Measurements from ENCODE around the gene SLC4A4. TPM values are rescaled to one million over a fixed set of nuclear protein-coding genes. Genes with fewer than 3 reads are reported as not detected.

SLC4A4 gene
- total and polyA plus RNA-seq, 4 donors = 0.13 to 6.2 (median 2.9) TPM

- intact Hi-C loops (cut with DNase I) = no loop called here
- Histone ChIP-seq H3K4me1 (ENCODE audit: control insufficient read depth in 1 of 2, insufficient read depth in 2 of 2, low read length in 2 of 2) (no peaks in the 10 kb centered on the region), H3K9me3 (ENCODE audit: control insufficient read depth, low read length) (no peaks in the 10 kb centered on the region), H3K4me3 (ENCODE audit: low read length in 2 of 2) (no peak overlapping the region), H3K27ac (ENCODE audit: low read depth in 1 of 2, low read length in 2 of 2) (no peak overlapping the region), H3K27me3 (ENCODE audit: control insufficient read depth in 1 of 2, insufficient read depth in 2 of 2, low read length in 1 of 2) (no peaks in the 10 kb centered on the region), H3K36me3 (ENCODE audit: control insufficient read depth in 1 of 2, insufficient read depth in 2 of 2, low read length in 1 of 2) (no peaks in the 10 kb centered on the region)
- WGBS, 2 donors = 95 to 97% methylated on average over 4 of the region's 4 CpGs
- no peak for DNase-seq
- ATAC-seq (ENCODE audit: low FRiP score) = no peak
Observed at GRCh38 chr4:71461422-71461821, 122.6 kb downstream of the SLC4A4 start.

GRCh38 chr4:71466775-71467174 is 128.0 kb downstream of the SLC4A4 start:
- ATAC-seq (ENCODE audit: low FRiP score) = no peak
- 79 to 80% methylated on average over 3 of the region's 3 CpGs for WGBS, 2 donors

GRCh38 chr4:71468116-71468710 is 129.4 kb downstream of the SLC4A4 start:
- DNase-seq = no peak
- intact Hi-C loops (cut with DNase I) = no loop called here
- no peaks in the 10 kb centered on the region for H3K9me3 ChIP-seq (ENCODE audit: control insufficient read depth, low read length)
- H3K27ac ChIP-seq (ENCODE audit: low read depth in 1 of 2, low read length in 2 of 2) = no peak overlapping the region
- no peaks in the 10 kb centered on the region for H3K4me1 ChIP-seq (ENCODE audit: control insufficient read depth in 1 of 2, insufficient read depth in 2 of 2, low read length in 2 of 2)
- no peaks in the 10 kb centered on the region for H3K36me3 ChIP-seq (ENCODE audit: control insufficient read depth in 1 of 2, insufficient read depth in 2 of 2, low read length in 1 of 2)
- no peak overlapping the region for H3K4me3 ChIP-seq (ENCODE audit: low read length in 2 of 2)
- WGBS, 2 donors = 81 to 91% methylated on average over 2 of the region's 2 CpGs
- H3K27me3 ChIP-seq (ENCODE audit: control insufficient read depth in 1 of 2, insufficient read depth in 2 of 2, low read length in 1 of 2) = no peaks in the 10 kb centered on the region
- ATAC-seq (ENCODE audit: low FRiP score) = no peak

More at GRCh38 chr4:71466775-71467174, 128.0 kb downstream of the SLC4A4 start:
- no peak overlapping the region for H3K27ac ChIP-seq (ENCODE audit: low read depth in 1 of 2, low read length in 2 of 2)
- no peaks in the 10 kb centered on the region for H3K4me1 ChIP-seq (ENCODE audit: control insufficient read depth in 1 of 2, insufficient read depth in 2 of 2, low read length in 2 of 2)
- no peaks in the 10 kb centered on the region for H3K36me3 ChIP-seq (ENCODE audit: control insufficient read depth in 1 of 2, insufficient read depth in 2 of 2, low read length in 1 of 2)
- H3K27me3 ChIP-seq (ENCODE audit: control insufficient read depth in 1 of 2, insufficient read depth in 2 of 2, low read length in 1 of 2) = no peaks in the 10 kb centered on the region
- intact Hi-C loops (cut with DNase I) = no loop called here
- H3K9me3 ChIP-seq (ENCODE audit: control insufficient read depth, low read length) = no peaks in the 10 kb centered on the region
- no peak for DNase-seq
- no peak overlapping the region for H3K4me3 ChIP-seq (ENCODE audit: low read length in 2 of 2)

GRCh38 chr4:71469541-71469940 is 130.7 kb downstream of the SLC4A4 start:
- ATAC-seq (ENCODE audit: low FRiP score) (no peak), DNase-seq (no peak)
- intact Hi-C loops (cut with DNase I) = no loop called here
- no peaks in the 10 kb centered on the region for H3K36me3 ChIP-seq (ENCODE audit: control insufficient read depth in 1 of 2, insufficient read depth in 2 of 2, low read length in 1 of 2)
- no peaks in the 10 kb centered on the region for H3K4me1 ChIP-seq (ENCODE audit: control insufficient read depth in 1 of 2, insufficient read depth in 2 of 2, low read length in 2 of 2)
- no peaks in the 10 kb centered on the region for H3K9me3 ChIP-seq (ENCODE audit: control insufficient read depth, low read length)
- no peak overlapping the region for H3K4me3 ChIP-seq (ENCODE audit: low read length in 2 of 2)
- H3K27me3 ChIP-seq (ENCODE audit: control insufficient read depth in 1 of 2, insufficient read depth in 2 of 2, low read length in 1 of 2) = no peaks in the 10 kb centered on the region
- no peak overlapping the region for H3K27ac ChIP-seq (ENCODE audit: low read depth in 1 of 2, low read length in 2 of 2)

GRCh38 chr4:71470524-71470923 is 131.7 kb downstream of the SLC4A4 start:
- intact Hi-C loops (cut with DNase I) = loop anchor here in 1 of 2 donors (10.0 kb wide), 1 partner anchor 206 kb away; no protein-coding TSS in a partner anchor
- ATAC-seq (ENCODE audit: low FRiP score) = no peak

GRCh38 chr4:71472946-71473345 is 134.1 kb downstream of the SLC4A4 start:
- Histone ChIP-seq H3K27me3 (ENCODE audit: control insufficient read depth in 1 of 2, insufficient read depth in 2 of 2, low read length in 1 of 2) (no peaks in the 10 kb centered on the region), H3K4me3 (ENCODE audit: low read length in 2 of 2) (no peak overlapping the region), H3K27ac (ENCODE audit: low read depth in 1 of 2, low read length in 2 of 2) (no peak overlapping the region), H3K9me3 (ENCODE audit: control insufficient read depth, low read length) (no peaks in the 10 kb centered on the region), H3K36me3 (ENCODE audit: control insufficient read depth in 1 of 2, insufficient read depth in 2 of 2, low read length in 1 of 2) (no peaks in the 10 kb centered on the region), H3K4me1 (ENCODE audit: control insufficient read depth in 1 of 2, insufficient read depth in 2 of 2, low read length in 2 of 2) (no peaks in the 10 kb centered on the region)
- intact Hi-C loops (cut with DNase I) = loop anchor here in 1 of 2 donors (10.0 kb wide), 1 partner anchor 208 kb away; no protein-coding TSS in a partner anchor
- no peak for ATAC-seq (ENCODE audit: low FRiP score)
- DNase-seq = no peak
- WGBS, 2 donors = 97% methylated on average over 2 of the region's 2 CpGs

More at GRCh38 chr4:71470524-71470923, 131.7 kb downstream of the SLC4A4 start:
- Histone ChIP-seq H3K9me3 (ENCODE audit: control insufficient read depth, low read length) (no peaks in the 10 kb centered on the region), H3K27me3 (ENCODE audit: control insufficient read depth in 1 of 2, insufficient read depth in 2 of 2, low read length in 1 of 2) (no peaks in the 10 kb centered on the region), H3K4me3 (ENCODE audit: low read length in 2 of 2) (no peak overlapping the region), H3K36me3 (ENCODE audit: control insufficient read depth in 1 of 2, insufficient read depth in 2 of 2, low read length in 1 of 2) (no peaks in the 10 kb centered on the region), H3K4me1 (ENCODE audit: control insufficient read depth in 1 of 2, insufficient read depth in 2 of 2, low read length in 2 of 2) (no peaks in the 10 kb centered on the region), H3K27ac (ENCODE audit: low read depth in 1 of 2, low read length in 2 of 2) (no peak overlapping the region)
- no peak for DNase-seq

- H3K36me3 ChIP-seq (ENCODE audit: control insufficient read depth in 1 of 2, insufficient read depth in 2 of 2, low read length in 1 of 2) = no peaks in the 10 kb centered on the region
- H3K4me3 ChIP-seq (ENCODE audit: low read length in 2 of 2) = no peak overlapping the region
- DNase-seq (no peak), ATAC-seq (ENCODE audit: low FRiP score) (no peak)
- H3K4me1 ChIP-seq (ENCODE audit: control insufficient read depth in 1 of 2, insufficient read depth in 2 of 2, low read length in 2 of 2) = no peaks in the 10 kb centered on the region
- intact Hi-C loops (cut with DNase I) = loop anchor here in 1 of 2 donors (10.0 kb wide), 1 partner anchor 209 kb away; no protein-coding TSS in a partner anchor
- H3K27ac ChIP-seq (ENCODE audit: low read depth in 1 of 2, low read length in 2 of 2) = no peak overlapping the region
- H3K9me3 ChIP-seq (ENCODE audit: control insufficient read depth, low read length) = no peaks in the 10 kb centered on the region
- WGBS, 2 donors = 63 to 85% methylated on average over 4 of the region's 4 CpGs
- no peaks in the 10 kb centered on the region for H3K27me3 ChIP-seq (ENCODE audit: control insufficient read depth in 1 of 2, insufficient read depth in 2 of 2, low read length in 1 of 2)
Observed at GRCh38 chr4:71473541-71474240, 134.9 kb downstream of the SLC4A4 start.

- Histone ChIP-seq H3K9me3 (ENCODE audit: control insufficient read depth, low read length) (no peaks in the 10 kb centered on the region), H3K4me1 (ENCODE audit: control insufficient read depth in 1 of 2, insufficient read depth in 2 of 2, low read length in 2 of 2) (no peaks in the 10 kb centered on the region), H3K4me3 (ENCODE audit: low read length in 2 of 2) (no peak overlapping the region), H3K27ac (ENCODE audit: low read depth in 1 of 2, low read length in 2 of 2) (no peak overlapping the region), H3K36me3 (ENCODE audit: control insufficient read depth in 1 of 2, insufficient read depth in 2 of 2, low read length in 1 of 2) (no peaks in the 10 kb centered on the region), H3K27me3 (ENCODE audit: control insufficient read depth in 1 of 2, insufficient read depth in 2 of 2, low read length in 1 of 2) (no peaks in the 10 kb centered on the region)
- ATAC-seq (ENCODE audit: low FRiP score) = no peak
- no peak for DNase-seq
- intact Hi-C loops (cut with DNase I) = loop anchor here in 1 of 2 donors (10.0 kb wide), 1 partner anchor 210 kb away; no protein-coding TSS in a partner anchor
- 97 to 99% methylated on average over 2 of the region's 2 CpGs for WGBS, 2 donors
Observed at GRCh38 chr4:71474731-71475130, 135.9 kb downstream of the SLC4A4 start.

GRCh38 chr4:71476240-71476639 is 137.4 kb downstream of the SLC4A4 start:
- no peaks in the 10 kb centered on the region for H3K4me1 ChIP-seq (ENCODE audit: control insufficient read depth in 1 of 2, insufficient read depth in 2 of 2, low read length in 2 of 2)
- intact Hi-C loops (cut with DNase I) = loop anchor here in 1 of 2 donors (10.0 kb wide), 1 partner anchor 211 kb away; no protein-coding TSS in a partner anchor
- no peak for DNase-seq
- H3K9me3 ChIP-seq (ENCODE audit: control insufficient read depth, low read length) = no peaks in the 10 kb centered on the region
- H3K4me3 ChIP-seq (ENCODE audit: low read length in 2 of 2) = no peak overlapping the region
- H3K36me3 ChIP-seq (ENCODE audit: control insufficient read depth in 1 of 2, insufficient read depth in 2 of 2, low read length in 1 of 2) = no peaks in the 10 kb centered on the region
- H3K27me3 ChIP-seq (ENCODE audit: control insufficient read depth in 1 of 2, insufficient read depth in 2 of 2, low read length in 1 of 2) = no peaks in the 10 kb centered on the region
- ATAC-seq (ENCODE audit: low FRiP score) = no peak
- no peak overlapping the region for H3K27ac ChIP-seq (ENCODE audit: low read depth in 1 of 2, low read length in 2 of 2)
- WGBS, 2 donors = 63 to 68% methylated on average over 3 of the region's 3 CpGs

All from aorta (tissue), 5 donors.